Mammary epithelial cell (primary cell): ENCODE results near the gene CFP.
"Not testable (repeated sequence)": the region's sequence is repeated elsewhere in the genome, so short reads cannot be mapped to it uniquely, and the experiment has no call there.

Experiments used
- EZH2 ChIP-seq: IDR thresholded peaks from 2 replicates; pipeline ENCODE4 v1.6.1; 2012; ENCODE audit warnings: low read length, inconsistent platforms, borderline replicate concordance
- TF ChIP-seq, protein P1 (sequence below), 2 donors: IDR thresholded peaks in 1 of 2; conservative IDR thresholded peaks in 1 of 2; 2 replicates each; pipeline ENCODE4 v1.5.1; 2011 to 2012; ENCODE audit warnings: inconsistent platforms in 2 of 2, low read length in 2 of 2, mild to moderate bottlenecking in 2 of 2, control low read depth in 1 of 2, low read depth in 1 of 2; ENCODE audit not compliant: insufficient read depth in 1 of 2; ENCODE audit errors: extremely low read depth in 1 of 2

DNA sequence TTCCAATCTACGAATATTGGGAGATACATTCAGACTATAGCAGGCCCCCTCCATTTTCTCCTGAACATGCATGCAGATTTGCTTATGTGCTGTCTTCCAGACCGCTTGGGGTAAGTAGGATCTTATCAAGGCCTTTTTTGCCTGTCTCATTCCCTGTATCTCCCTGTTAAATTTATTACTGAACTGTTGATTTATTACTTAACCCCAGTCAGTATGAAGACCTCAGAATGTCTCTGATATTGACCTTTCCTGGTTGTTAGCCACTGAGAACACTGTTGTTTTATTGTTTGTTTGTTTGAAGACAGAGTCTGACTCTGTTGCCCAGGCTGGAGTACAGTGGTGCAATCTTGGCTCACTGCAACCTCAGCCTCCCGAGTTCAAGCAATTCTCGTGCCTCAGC lies 36.1 kb upstream of the CFP start:
- TF ChIP-seq, protein P1, sequence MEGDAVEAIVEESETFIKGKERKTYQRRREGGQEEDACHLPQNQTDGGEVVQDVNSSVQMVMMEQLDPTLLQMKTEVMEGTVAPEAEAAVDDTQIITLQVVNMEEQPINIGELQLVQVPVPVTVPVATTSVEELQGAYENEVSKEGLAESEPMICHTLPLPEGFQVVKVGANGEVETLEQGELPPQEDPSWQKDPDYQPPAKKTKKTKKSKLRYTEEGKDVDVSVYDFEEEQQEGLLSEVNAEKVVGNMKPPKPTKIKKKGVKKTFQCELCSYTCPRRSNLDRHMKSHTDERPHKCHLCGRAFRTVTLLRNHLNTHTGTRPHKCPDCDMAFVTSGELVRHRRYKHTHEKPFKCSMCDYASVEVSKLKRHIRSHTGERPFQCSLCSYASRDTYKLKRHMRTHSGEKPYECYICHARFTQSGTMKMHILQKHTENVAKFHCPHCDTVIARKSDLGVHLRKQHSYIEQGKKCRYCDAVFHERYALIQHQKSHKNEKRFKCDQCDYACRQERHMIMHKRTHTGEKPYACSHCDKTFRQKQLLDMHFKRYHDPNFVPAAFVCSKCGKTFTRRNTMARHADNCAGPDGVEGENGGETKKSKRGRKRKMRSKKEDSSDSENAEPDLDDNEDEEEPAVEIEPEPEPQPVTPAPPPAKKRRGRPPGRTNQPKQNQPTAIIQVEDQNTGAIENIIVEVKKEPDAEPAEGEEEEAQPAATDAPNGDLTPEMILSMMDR (conservative IDR thresholded peaks at IDR 0.05 in 1 of 2, IDR thresholded peaks at IDR 0.05 in 1 of 2; ENCODE audit: extremely low read depth in 1 of 2, insufficient read depth in 1 of 2, low read depth in 1 of 2, low read length in 2 of 2) = not testable (repeated sequence)
- TF ChIP-seq EZH2 = not testable (repeated sequence)
